ENCODE results near the gene PATE4. TPM values are rescaled to one million over a fixed set of nuclear protein-coding genes. Genes with fewer than 3 reads are reported as not detected.
A peak's percentile ranks its signal among the peaks of the same experiment; 100 is the strongest.

PATE4 gene
- polyA plus RNA-seq, 2 donors, result not detected

- Histone ChIP-seq H3K36me3 (ENCODE audit: control insufficient read depth in 2 of 2, insufficient read depth in 2 of 2, low read length in 1 of 2) (no peaks in the 10 kb centered on the region), H3K27ac (ENCODE audit: low read depth in 2 of 2, low read length in 1 of 2) (no peak overlapping the region), H3K4me3 (ENCODE audit: low read depth in 1 of 2, low read length in 2 of 2) (no peak overlapping the region), H3K4me1 (ENCODE audit: control insufficient read depth in 2 of 2, insufficient read depth in 2 of 2, low read length in 1 of 2) (no peaks in the 10 kb centered on the region), H3K9me3 (ENCODE audit: control insufficient read depth in 2 of 2, insufficient read depth in 1 of 2, low read depth in 1 of 2, low read length in 1 of 2) (no peaks in the 10 kb centered on the region), H3K27me3 (ENCODE audit: control insufficient read depth in 1 of 2, insufficient read depth in 2 of 2, low read length in 2 of 2) (no peaks in the 10 kb centered on the region)
- 70 to 75% methylated on average over 8 of the region's 8 CpGs for WGBS, 2 donors
Measured at GRCh38 chr11:125883375-125883774, 50.3 kb downstream of the PATE4 start.

DNA sequence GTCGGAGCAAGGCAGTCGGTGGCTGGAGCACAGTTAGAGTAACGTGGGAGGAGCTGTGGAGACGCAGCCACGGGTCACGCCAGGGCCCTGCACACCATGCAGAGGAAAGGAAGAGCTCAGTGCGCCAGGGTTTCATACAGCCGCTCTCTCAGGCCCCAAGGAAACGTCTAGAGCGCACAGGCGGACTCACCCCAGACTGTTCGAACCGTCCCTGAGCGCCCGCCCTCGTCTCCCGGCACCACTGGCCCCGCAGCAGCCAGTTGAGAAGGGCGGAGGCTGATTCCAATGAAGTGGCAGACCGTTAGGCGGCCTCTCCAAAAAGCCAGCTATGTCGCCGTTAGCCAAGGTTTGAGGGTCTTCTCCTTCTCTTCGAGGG is 53.9 kb downstream of the PATE4 start:
- H3K4me3 ChIP-seq (ENCODE audit: low read depth in 1 of 2, low read length in 2 of 2), result peak overlapping the region; percentile 80 to 83
- H3K36me3 ChIP-seq (ENCODE audit: control insufficient read depth in 2 of 2, insufficient read depth in 2 of 2, low read length in 1 of 2), result no peaks in the 10 kb centered on the region
- H3K9me3 ChIP-seq (ENCODE audit: control insufficient read depth in 2 of 2, insufficient read depth in 1 of 2, low read depth in 1 of 2, low read length in 1 of 2), result no peaks in the 10 kb centered on the region
- WGBS, 2 donors, result 11% methylated on average over 24 of the region's 24 CpGs
- H3K4me1 ChIP-seq (ENCODE audit: control insufficient read depth in 2 of 2, insufficient read depth in 2 of 2, low read length in 1 of 2), result no peaks in the 10 kb centered on the region
- H3K27me3 ChIP-seq (ENCODE audit: control insufficient read depth in 1 of 2, insufficient read depth in 2 of 2, low read length in 2 of 2), result no peaks in the 10 kb centered on the region
- H3K27ac ChIP-seq (ENCODE audit: low read depth in 2 of 2, low read length in 1 of 2), result peak overlapping the region; percentile 69 to 96

GRCh38 chr11:125887373-125888324 is 54.5 kb downstream of the PATE4 start, which contains the start of gene HYLS1:
Gene HYLS1, plus strand, starts transcription at chr11:125887668. Its CDS starts 11,701 bp downstream, at chr11:125899369.
- H3K9me3 ChIP-seq (ENCODE audit: control insufficient read depth in 2 of 2, insufficient read depth in 1 of 2, low read depth in 1 of 2, low read length in 1 of 2), result no peaks in the 10 kb centered on the region
- H3K4me3 ChIP-seq (ENCODE audit: low read depth in 1 of 2, low read length in 2 of 2), result peak within 1 kb of the TSS; percentile 80 to 83
- no peaks in the 10 kb centered on the region for H3K27me3 ChIP-seq (ENCODE audit: control insufficient read depth in 1 of 2, insufficient read depth in 2 of 2, low read length in 2 of 2)
- H3K4me1 ChIP-seq (ENCODE audit: control insufficient read depth in 2 of 2, insufficient read depth in 2 of 2, low read length in 1 of 2), result no peaks in the 10 kb centered on the region
- peak within 1 kb of the TSS; percentile 95 to 96 for H3K27ac ChIP-seq (ENCODE audit: low read depth in 2 of 2, low read length in 1 of 2)
- 0 to 1% methylated on average over 86 to 91 of the region's 91 CpGs for WGBS, 2 donors
- H3K36me3 ChIP-seq (ENCODE audit: control insufficient read depth in 2 of 2, insufficient read depth in 2 of 2, low read length in 1 of 2), result no peaks in the 10 kb centered on the region

Other genes with a start within 250 kb of the PATE4 start
- gene STT3A, start 240.5 kb upstream of the PATE4 start, polyA plus RNA-seq, result 10 to 100 TPM; 19.1 to 38.6 TPM
- 1 to 10 TPM; 4.2 to 6.7 TPM for gene CHEK1, start 208.2 kb upstream of the PATE4 start, polyA plus RNA-seq
- gene ACRV1, start 152.5 kb upstream of the PATE4 start, polyA plus RNA-seq, result not detected
- gene PATE1, start 87.0 kb upstream of the PATE4 start, polyA plus RNA-seq, result not detected
- not detected for gene PATE2, start 54.5 kb upstream of the PATE4 start, polyA plus RNA-seq
- not detected for gene PATE3, start 45.2 kb upstream of the PATE4 start, polyA plus RNA-seq
- gene HYLS1, start 54.4 kb downstream of the PATE4 start, polyA plus RNA-seq, result 1 to 10 TPM; 3.7 to 4.1 TPM
- 1 to 10 TPM; 6.8 to 7.0 TPM for gene PUS3, start 69.9 kb downstream of the PATE4 start, polyA plus RNA-seq
- gene DDX25, start 71.2 kb downstream of the PATE4 start, polyA plus RNA-seq, result under 1 TPM; 0.14 to 0.27 TPM
- under 1 TPM; 0.59 to 0.86 TPM for gene VSIG10L2, start 112.7 kb downstream of the PATE4 start, polyA plus RNA-seq
- under 1 TPM; 0.61 TPM for gene CDON, start 229.6 kb downstream of the PATE4 start, polyA plus RNA-seq